Islet precursor cell (in vitro differentiated cells): ENCODE data around the gene PTPRK.

ENCODE experiments used
- DNase-seq: peaks from one replicate; pipeline ENCODE4 v3.0.0-alpha.2; 2018

Gene PTPRK

DNA sequence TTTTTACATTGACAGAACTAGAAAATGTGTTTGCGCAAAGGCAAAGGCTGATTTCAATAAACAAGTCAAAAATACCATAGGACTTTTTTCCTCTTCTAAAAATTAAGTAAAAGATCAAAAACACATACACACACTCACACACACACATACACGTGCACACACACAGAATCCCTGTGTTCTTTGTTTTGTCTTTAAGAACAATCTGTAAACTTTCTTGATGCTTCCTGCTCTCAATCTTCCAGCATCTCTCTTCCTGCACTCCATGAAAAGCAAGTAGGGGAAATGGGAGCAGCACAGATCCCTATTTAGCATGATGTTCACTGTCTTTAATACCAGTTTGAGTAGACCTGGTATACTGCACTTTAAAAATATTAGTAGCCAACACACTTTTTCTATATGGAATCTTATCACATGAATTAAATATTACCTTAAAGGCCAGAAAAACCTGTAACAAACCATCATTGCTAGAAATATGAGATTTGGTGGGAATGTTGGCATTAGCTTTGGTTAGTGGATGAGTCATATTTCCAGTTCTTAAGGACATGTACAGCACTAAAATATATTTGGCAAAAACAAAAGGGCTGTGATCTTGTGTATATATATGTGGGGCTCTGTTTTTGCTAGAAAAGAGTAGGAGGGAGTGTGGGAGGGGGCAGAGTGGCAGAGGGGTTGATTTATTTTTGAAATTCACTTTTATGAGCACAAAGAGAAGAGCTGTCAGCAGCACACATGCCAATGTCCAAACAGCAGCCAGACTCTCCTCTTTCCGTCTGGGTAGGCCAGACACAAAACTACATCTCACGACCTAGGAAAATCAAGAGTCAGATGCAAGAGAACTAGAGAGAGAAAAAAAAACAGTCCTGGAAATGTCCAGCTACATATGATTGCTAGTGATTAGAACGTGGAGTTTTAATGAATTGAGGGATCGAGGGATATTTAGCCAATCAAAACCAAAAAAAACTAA, 4.6 kb downstream of the PTPRK start:
- no peak for DNase-seq

DNA sequence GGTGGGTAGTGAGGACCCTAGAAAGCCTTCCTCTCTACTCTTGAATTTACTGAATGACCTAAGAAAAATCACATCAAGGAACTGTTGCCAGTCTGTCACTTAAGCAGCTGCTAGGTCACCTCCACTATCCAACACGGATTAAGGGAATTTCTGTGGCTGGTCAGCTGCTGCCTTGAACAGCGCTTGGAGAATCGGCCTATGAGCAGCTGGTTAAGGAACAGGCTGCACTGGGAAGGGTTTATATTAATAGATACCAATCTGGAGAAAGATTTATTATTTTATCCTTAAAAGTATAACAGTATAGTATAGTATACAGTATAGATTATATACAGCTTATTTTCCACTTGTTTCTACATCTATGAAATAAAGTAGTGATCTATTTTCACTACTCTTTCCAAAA, 6.5 kb downstream of the PTPRK start:
- DNase-seq: no peak

DNA sequence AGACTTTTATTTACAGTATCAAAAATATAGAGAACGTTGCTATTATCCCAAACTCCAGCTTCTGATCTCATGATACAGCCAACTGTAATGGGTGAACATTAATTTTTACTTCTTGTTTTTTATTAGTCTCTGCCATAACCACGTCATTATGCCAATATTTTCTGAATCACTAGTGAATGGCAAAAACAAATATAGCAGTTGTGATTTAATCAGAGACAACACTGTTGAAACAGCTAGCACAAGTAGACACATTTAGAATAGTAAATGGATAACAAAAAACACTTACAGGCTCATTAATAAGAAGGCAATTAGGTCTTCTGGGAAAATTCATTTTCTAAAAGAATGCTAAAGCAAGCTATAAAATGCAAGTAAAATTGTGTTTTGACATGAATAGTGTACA, 8.1 kb downstream of the PTPRK start:
- no peak for DNase-seq

DNA sequence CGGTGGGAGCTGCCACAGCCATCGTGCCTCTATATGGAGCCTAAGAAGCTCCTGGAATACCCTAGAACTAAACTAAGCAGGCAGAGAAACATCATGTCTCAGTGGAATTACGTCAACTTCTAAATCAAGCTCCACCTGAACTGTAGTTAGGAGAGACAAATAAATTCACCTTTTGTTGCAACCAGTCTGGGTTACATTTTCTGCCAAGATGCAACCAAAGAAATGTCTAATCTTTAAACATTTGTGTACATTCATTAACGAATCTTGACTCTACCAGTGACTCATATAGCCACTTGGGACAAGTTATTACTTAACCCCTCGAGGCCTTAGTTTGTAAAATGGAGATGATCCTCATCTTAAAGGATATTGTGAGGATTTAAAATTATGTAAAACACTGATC, 8.9 kb downstream of the PTPRK start:
- DNase-seq: no peak

DNA sequence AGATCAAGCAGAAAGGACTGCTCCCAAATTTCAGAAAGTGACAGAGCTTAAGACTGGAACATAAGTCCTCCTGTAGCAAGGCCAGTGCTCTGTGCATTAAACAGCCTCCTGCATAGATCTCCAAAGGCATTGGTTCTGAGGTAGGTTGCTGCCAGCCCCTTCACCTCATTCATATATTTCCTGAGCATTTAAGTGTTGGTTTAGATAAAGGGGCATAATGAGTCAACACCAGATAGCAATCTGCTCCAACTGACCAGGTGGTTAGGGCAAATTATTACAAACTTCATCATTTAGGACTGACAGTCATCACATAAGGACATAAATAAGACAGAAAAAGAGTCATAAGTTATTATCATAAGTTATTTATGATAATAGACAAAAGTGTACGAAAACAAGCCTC, 10.7 kb downstream of the PTPRK start:
- no peak for DNase-seq

DNA sequence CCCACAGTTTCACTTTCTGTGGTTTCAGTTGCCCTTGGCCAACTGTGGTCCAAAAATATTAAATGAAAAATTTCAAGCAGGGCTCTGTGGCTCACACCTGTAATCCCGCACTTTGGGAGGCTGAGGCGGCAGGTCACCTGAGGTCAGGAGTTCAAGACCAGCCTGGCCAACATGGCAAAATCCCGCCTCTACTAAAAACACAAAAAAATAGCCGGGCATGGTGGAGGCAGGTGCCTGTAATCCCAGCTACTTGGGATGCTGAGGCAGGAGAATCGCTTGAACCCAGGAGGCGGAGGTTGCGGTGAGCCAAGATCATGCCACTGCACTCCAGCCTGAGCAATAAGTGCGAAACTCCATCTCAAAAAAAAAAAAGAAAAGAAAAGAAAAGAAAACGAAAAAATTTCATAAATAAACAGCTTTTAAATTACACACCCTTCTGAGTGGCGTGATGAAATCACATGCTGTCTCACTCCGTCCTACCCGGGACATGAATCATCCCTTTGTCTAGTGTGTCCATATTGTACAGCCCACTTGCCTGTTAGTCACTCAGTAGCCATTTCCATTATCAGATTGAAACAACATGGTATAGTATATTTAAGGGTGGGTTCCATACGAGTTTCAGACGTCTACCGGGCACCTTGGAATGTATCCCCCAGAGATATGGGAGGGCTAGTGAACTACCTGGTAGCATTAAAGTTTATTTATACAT, 11.7 kb downstream of the PTPRK start:
- DNase-seq: peak; percentile 69

DNA sequence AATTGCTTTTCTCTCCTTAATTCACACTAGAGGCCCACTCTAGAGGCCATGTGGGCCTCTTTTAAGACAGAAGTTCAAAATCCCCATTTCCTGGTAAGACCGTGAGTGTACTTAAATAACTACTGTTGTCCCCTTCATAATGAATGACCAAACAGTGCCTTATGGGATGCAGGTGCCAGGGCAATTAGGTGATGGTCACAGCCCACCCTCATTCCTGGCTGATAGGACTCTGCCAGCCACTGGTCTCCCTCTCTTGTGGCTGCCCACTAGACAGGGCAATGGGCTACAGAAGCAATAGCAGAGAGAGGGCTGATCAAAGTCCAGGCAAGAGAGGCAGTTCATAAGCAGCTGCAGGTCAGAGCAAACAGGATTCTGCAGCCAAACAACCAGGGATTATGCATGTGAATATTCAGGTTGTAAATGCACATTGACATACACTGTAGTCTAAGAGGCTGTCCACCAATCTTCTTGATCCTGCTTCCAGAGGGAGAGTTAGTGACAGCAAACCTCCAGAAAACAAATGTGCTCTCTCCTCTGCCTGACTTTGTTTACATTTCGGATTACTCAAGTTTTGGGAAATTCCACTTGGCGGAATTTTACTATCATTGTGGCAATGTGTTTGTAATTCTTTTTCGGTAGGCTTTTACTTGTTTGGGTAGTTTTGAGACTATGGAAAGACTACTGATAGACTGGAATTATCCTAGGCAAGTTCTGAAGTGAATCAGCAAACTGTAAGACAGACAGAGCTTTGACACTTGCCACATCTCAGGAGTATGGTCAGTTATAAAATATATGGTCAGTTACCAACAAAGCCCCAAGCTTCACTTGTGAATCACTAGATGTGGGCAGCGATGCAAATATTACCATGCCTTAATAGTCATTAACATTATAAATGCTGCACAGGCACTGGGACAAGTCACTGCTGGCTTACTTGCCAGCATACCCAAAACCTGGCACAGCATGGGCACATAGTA, 12.8 kb downstream of the PTPRK start:
- no peak for DNase-seq

DNA sequence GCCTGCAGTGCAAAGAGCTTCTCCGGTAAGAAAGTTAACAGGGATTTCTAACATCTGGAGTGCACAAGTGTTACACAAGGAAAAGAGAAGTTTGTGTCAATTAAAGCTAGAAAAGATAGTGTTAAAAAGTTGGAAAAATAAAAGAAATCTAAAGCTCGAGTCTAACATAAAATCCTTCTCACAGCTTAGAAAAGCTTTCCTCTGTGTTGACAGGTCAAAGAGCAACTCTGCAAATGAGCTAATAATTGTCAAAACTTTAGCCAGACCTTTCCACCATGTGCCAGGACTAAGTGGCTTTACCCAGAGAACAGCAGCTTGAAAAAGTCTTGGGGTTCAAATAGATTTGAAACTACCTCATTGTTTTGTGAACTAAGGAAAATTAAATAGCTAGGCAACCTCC, 14.8 kb downstream of the PTPRK start:
- no peak for DNase-seq

DNA sequence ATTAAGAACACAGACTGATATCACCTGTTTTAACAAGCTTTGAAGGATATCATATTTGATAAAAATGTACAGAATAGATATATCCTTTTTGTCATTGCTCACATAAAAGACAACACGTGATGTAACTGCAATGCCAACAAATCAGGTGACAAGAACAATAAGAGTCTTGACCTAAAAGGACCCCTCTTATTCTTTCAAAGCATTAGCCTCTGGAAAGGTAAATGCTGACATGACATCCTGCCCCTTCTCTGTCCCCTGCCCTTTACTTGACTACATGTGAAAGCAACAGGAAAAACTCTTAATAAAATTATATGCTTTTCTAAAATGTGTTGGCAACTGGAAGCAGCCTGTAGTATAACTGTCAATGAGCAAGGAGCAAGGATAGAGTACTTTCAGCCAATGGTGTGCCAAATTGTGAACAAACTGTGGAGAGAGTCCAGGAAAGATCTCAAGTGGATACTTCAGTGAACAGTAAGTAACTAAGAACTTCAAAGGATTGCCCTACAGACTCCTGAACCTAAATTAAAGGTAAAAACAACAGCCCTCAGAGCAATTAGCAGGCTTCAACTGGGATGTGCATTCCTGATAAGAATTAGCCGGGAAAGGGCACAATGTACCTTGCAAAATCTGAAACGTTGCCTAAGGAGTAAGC, 16.3 kb downstream of the PTPRK start:
- no peak for DNase-seq

DNA sequence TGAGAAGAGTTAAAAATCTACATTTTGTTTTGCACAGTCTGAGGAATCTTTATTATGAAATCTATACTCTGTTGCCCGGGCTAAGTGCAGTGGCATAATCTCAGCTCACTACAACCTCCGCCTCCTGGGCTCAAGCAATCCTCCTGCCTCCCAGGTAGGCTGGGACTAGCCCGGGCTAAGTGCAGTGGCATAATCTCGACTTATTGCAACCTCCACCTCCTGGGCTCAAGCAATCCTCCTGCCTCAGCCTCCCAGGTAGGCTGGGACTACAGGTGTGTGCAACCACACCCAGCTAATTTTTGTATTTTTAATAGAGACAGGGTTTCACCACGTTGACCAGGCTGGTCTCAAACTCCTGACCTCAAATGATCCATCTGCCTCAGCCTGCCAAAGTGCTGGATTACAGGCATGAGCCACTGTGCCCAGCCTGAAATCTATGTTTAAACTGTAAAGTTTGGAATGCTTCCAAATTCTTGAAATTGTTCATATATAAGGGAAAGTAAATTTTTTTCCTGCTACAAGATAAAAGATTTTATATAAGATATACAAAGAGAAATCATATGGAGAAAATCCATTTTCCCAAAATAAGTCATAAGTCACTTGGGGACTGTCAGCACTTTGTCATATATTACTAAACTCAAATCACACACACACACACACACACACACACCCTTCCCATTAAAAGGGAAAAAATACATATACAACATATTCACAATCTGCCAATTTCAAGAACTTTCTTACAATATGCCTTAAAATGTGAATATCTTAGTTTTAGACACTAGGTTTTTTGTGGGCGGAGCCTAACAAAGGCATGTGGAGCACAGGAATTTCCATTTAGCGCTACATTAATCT, 19.4 kb downstream of the PTPRK start:
- DNase-seq: no peak

DNA sequence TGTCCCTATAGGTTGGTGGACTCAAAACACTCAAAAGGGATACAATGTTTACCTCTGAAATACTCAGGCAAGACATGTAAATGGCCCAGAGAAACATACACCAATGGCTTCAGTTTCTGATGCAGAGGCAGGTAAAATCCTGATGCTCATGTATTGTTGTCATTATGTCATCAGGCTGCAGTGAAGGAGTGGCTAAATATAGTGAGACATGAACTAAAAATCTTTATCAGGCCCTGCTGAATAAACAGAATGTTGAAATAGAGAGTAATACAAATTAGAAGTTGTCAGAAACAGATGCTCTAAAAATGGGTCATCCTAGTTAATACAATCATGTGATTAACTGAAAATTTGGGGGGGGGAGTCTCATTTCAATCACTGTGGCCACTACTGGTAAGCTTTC, 20.4 kb downstream of the PTPRK start:
- DNase-seq: no peak

DNA sequence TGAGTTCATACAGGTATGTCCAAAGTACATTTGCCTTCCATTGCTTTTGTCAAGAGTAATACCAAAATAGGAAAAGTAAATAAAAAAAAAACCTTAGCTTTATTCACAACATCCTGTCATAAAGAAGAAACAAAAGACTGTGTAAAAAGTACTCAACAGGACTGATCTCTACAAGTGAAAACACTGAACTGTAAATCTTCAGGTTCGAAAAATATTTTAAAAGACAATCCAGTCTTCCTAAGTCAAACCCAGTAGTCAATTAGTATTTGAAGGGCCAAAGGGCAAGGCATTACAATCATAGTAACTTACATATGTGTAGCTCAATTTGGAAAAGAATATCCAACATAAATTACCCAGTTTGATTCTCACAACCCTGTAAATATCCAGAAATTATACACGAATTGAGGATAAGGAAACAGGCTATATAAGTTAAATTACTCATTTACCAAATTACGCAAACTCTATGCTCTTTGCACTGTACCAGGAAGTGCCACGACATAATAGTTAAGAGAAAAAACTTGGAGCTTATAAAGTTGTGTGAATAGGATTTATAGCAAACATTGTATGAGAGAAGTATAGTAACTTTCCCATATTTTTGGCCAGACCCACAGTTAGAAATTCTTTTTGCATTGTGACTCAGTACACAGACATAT, 21.2 kb downstream of the PTPRK start:
- DNase-seq: no peak

DNA sequence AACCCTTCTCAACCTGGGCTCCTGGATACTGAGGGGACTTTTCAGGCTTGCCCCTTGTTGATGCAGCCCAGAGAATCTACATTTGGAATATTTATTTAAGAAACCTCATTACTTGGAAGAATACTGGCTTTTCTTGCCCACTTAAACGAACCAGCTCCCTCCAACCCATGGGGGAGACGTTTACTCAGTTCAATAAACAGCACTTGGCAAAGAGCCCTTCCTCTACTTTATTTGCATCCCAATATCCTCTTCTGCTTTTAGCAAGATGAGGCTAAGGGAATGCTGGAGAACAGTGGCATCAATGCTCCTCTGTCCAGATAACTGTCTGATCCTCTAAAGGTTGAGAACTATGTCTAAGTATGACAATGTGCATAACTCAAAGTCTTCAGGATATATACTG, 22.2 kb downstream of the PTPRK start:
- DNase-seq: no peak

DNA sequence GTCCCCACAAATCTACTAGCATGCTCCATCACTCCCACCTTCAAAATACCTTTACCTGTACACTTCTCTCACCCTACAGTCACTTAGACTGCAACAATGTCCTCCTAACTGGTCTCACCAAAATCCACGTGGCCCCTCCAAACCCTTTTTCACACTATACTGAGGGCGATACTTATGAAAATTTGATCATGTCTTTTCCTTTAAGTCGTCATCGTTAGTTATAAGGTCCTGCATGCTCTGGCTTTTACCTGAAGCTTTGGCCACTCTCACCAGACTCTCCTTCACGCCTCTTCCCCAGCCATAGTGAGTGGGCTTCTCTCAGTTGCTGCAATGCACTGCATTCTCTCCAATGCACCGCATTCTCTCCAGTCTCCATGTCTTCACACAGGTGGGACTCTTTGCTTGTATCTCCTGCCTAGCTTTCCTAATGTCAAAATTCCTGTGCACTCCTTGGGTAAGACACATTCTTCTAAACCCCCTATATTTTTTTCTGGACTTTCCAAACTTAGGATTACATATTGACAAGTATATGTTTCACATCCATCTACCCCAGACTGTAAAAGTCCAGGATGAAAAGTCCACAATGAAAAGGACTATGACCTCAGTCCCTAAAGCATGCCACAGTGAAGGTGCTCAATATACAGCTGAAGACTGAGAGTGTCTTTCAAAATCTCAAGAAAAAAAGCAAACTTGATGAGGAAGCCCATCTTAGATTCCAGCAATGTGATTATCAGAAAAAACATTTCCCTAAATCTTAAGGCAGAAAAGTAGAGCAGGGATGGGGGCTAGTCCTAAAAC, 24.7 kb downstream of the PTPRK start:
- no peak for DNase-seq

DNA sequence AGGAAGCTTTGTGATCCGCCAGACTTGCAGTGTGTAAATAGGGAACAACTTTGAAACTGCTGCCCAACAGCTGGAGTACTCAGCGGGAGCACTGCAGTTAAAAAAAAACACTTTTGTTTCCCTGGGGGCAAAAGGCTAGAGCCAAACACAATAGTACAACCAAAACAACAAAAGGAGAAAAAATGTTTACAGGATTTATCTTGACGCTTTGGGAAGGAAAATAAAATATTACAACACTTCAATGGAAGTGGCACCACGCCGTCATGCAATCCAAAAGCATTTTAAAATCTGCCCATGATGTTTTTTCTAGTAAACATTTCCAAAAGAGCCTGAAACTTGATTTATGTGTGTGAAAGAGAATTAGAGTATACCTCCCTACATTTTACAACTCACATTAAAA, 26.0 kb downstream of the PTPRK start:
- no peak for DNase-seq

DNA sequence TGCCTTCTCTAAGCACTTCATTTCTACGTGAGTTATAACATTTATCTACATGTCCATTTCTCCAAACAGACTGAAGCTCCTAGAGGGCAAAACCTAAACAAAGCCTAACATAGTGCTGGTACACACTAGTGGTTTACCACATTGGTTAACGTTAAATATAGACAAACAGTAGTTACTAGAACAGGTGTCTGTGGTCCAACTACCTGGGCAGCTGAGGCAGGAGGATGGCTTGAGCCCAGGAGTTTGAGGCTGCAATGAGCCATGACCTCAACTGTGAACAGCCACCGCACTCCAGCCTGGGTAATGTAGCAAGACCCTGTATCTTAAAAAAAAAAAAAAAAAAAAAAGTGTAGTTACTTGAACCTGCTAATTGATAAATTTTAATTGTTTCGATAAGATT, 26.5 kb downstream of the PTPRK start:
- no peak for DNase-seq

DNA sequence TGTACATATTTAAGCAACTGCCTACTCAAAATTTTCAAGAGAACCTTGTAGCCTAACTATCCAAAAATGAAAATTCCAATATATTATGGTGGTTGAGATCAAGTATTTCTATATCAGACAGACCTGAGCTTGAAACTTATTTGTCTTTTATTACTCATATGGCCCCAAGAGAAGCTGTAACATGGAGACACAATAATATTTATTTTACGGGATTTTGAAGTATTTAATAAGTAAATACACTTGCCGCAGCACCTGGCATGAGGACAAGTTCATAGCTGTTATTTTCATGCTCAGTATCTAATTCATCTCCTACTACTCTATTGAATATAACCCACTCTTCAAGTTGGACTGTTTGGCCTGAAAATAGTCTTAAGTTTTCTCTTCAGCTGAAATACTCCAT, 28.0 kb downstream of the PTPRK start:
- DNase-seq: no peak

DNA sequence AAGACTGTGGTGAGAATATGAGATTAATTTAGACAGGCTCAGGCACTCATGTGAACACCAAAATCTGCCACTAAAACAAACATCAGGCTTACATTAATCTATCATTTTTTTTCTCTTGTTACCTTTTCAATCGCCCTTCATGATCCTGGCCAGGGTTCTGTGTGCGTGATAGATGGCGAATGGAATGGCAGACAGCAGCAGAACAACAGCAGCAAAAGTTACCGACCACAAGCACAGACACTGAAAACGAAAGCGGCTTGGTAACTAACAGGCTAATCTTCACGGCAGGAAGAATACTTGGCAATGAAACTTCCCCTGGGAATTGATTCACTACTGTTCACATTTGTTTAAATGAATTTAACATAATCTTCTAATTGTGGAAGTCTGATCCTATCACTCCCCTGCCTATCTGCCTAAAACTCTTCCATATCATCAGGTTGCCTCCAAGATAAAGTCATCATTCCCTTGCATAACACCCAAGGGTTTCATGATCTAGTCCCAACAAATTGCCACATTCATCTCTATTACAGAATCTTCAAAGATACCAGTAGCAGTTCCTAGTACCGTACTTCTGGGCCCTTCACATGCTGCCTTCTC, 28.7 kb downstream of the PTPRK start:
- peak; percentile 71 for DNase-seq

DNA sequence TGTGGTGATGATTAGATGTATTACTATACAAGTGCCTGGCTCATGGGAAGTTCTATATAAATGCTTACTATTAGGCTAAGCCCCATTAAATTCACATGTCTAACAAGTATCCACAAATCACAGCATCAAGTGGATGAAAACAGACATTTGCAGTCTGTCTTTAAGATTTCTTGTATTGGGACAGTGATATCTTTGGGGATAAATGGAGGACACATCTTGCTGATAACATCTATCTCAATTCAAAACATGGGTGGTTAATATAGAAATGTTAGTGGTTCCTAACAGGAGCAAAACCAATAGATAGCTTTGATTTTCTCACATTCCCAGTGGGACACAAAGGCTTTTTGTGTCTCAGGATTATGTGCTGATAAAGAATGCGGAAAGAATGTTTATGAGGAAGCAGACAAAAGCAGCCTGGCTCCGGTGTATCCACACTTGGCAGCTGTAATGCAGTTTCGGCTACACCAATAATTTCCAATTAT, 29.3 kb downstream of the PTPRK start:
- peak; percentile 67 for DNase-seq

DNA sequence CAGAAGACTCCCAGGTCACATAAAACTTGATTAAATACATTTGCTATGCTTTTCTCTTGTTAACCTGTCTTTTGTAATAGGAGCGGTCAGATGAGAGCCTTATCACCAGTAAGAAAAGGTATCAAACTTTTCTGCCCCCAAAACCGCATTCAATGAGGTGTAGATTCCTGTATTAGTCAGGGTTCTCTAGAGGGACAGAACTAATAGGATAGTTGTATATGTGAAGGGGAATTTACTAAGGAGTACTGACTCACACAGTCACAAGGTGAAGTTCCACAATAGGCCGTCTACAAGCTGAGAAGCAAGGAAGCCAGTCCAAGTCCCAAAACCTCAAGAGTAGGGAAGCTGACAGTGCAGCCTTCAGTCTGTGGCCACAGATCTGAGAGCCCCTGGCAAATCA, 32.7 kb downstream of the PTPRK start:
- no peak for DNase-seq
